GM23248 (cell line): ENCODE data around the gene RAMP3.

Experiments used
- EZH2 ChIP-seq: fragments of 200-600 bp; sonication (generic); IDR thresholded peaks from 2 replicates; pipeline ENCODE4 v1.6.1; 2018; ENCODE audit warnings: antibody characterized with exemption, mild to moderate bottlenecking; ENCODE audit not compliant: insufficient read depth, poor library complexity, severe bottlenecking
- EZH2phosphoT487 ChIP-seq: fragments of 200-600 bp; sonication (generic); IDR thresholded peaks from 2 replicates; pipeline ENCODE4 v1.6.1; 2018; ENCODE audit warnings: antibody characterized with exemption, moderate library complexity, mild to moderate bottlenecking, low read depth; ENCODE audit not compliant: insufficient read depth

DNA sequence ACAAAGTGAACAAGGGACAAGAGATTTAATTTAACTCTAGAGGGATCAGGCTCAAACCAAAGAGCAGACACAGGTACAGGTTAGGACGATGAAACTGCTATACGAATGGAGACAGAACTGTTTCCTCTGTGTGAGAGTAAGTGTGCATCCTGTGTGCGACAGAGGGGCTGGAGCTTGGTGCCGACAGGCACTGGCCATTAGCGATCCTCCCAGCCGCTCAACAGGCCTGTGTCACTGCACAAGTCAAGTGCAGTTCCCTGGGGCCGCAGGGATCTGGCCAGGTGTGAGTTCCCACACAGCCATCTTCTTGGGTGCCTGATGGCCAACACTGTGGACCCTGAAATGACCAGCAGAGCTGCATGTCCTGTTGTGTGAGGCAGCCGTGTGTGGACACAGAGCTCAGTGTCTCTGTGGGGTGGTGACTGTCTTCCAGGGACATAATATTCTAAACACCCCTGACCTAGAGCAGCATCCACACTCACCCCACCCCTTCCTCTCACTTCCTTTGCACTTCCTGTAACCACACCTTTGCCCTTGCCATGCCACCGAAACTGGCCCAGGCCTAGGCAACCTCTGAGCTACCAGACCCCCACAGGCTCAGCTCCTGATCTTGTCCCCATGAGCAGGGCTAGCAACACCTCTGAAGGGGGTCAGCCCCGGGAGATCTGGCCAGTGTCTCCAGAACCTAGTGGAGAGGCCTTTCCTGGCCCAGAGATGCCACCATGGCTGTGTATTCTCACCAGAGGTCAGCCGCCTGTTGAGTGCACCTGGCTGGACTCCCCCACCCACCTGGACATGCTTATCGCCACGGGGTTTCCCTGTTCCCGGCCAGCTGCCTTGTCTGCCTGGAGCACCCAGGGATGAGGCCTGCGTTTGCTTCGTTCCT lies 34.4 kb upstream of the RAMP3 start:
- TF ChIP-seq EZH2 (no peak), EZH2phosphoT487 (no peak)
